Measurements from ENCODE around the gene ARHGAP26.

DNA sequence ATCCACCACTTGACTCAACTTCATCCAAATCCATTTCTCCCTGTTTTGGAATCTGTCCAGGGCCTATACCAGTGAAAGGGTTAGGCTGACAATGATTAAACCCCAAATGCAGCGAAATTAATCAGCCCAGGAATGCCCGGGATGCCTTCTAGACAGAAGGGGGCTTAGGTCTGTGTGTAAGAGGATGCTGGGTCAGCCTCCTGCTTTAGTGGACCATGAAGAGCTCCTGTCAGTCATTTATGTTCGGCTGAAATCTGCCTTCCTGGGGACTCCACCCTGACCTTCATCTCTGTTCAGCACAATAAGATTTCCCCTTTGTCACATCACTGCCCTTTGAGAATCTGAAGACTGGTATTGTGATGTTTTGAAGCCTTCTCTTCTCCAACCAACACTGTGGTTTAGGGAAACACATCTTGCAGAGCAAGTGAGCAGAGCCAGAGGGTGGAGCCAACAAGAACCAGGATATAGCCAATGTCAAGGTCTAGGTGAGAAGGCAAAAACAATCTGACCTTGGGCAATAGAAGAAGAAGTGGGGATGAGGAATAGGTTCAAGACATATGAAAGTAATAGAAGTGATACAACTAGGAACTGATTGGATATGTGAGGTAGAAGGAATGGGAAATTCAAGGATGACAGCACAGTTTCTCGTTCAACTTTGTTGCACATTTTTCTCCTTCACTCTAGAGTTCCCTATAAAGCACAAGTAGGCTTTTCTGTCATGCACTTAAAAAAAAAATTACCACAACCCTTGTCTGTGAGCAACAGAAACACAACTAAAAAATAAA is 234.4 kb downstream of the ARHGAP26 start:
- TF ChIP-seq, protein P1, sequence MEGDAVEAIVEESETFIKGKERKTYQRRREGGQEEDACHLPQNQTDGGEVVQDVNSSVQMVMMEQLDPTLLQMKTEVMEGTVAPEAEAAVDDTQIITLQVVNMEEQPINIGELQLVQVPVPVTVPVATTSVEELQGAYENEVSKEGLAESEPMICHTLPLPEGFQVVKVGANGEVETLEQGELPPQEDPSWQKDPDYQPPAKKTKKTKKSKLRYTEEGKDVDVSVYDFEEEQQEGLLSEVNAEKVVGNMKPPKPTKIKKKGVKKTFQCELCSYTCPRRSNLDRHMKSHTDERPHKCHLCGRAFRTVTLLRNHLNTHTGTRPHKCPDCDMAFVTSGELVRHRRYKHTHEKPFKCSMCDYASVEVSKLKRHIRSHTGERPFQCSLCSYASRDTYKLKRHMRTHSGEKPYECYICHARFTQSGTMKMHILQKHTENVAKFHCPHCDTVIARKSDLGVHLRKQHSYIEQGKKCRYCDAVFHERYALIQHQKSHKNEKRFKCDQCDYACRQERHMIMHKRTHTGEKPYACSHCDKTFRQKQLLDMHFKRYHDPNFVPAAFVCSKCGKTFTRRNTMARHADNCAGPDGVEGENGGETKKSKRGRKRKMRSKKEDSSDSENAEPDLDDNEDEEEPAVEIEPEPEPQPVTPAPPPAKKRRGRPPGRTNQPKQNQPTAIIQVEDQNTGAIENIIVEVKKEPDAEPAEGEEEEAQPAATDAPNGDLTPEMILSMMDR (IDR thresholded peaks at IDR 0.05), result no peak
- TF ChIP-seq POLR2AphosphoS5 (IDR thresholded peaks at IDR 0.05) (no peak), POLR2A (IDR thresholded peaks at IDR 0.05; ENCODE audit: low read depth) (no peak), EP300 (IDR thresholded peaks at IDR 0.05) (no peak)
